HUES64 (cell line): ENCODE results near the gene TMEM121.

Source experiments
- H3K27ac ChIP-seq: 2 replicates; pipeline ENCODE4 v1.7.0; 2013; ENCODE audit warnings: low read depth, low read length, inconsistent platforms
- H3K27me3 ChIP-seq: 2 replicates; pipeline ENCODE4 v1.6.1; 2013; ENCODE audit warnings: mild to moderate bottlenecking, low read length; ENCODE audit not compliant: insufficient read depth
- H3K36me3 ChIP-seq: 2 replicates; pipeline ENCODE4 v1.6.1; 2013; ENCODE audit warnings: mild to moderate bottlenecking, low read length; ENCODE audit not compliant: insufficient read depth
- H3K4me1 ChIP-seq: 2 replicates; pipeline ENCODE4 v1.6.1; 2013; ENCODE audit warnings: mild to moderate bottlenecking, low read length, moderate library complexity; ENCODE audit not compliant: insufficient read depth
- H3K4me3 ChIP-seq: 2 replicates; pipeline ENCODE4 v1.5.1; 2013; ENCODE audit warnings: mild to moderate bottlenecking, low read length, moderate library complexity
- H3K9ac ChIP-seq: 2 replicates; pipeline ENCODE4 v1.6.1; 2013; ENCODE audit warnings: mild to moderate bottlenecking, low read depth, low read length
- H3K9me3 ChIP-seq: 2 replicates; pipeline ENCODE4 v1.6.1; 2013; ENCODE audit warnings: low read depth, low read length; ENCODE audit not compliant: insufficient read depth
- whole genome bisulfite sequencing: fragments of 150-250, 120-280 bp; methylation state at CpG from one replicate; pipeline ENCODE4 v1.1.7; 2013; ENCODE audit warnings: missing lambda C conversion rate; 5-methylcytosine and 5-hydroxymethylcytosine counted together

TMEM121 gene

GRCh38 chr14:105495101-105495989, 31.0 kb upstream of the TMEM121 start:
- Histone ChIP-seq H3K4me3 (no peak overlapping the region), H3K27me3 (no peaks in the 10 kb centered on the region), H3K27ac (no peak overlapping the region), H3K9me3 (no peaks in the 10 kb centered on the region), H3K4me1 (no peaks in the 10 kb centered on the region), H3K36me3 (no peaks in the 10 kb centered on the region), H3K9ac (no peak overlapping the region)
- WGBS, result 95% methylated on average over 18 of the region's 18 CpGs

- no peak overlapping the region for H3K9ac ChIP-seq
- H3K9me3 ChIP-seq, result no peaks in the 10 kb centered on the region
- H3K27me3 ChIP-seq, result no peaks in the 10 kb centered on the region
- H3K36me3 ChIP-seq, result no peaks in the 10 kb centered on the region
- WGBS, result 85% methylated on average over 14 of the region's 18 CpGs
- H3K27ac ChIP-seq, result no peak overlapping the region
- no peak overlapping the region for H3K4me3 ChIP-seq
- H3K4me1 ChIP-seq, result no peaks in the 10 kb centered on the region
These were observed 30.2 kb upstream of the TMEM121 start for GRCh38 chr14:105495990-105496830.

- Histone ChIP-seq H3K4me3 (no peak overlapping the region), H3K36me3 (no peaks in the 10 kb centered on the region), H3K27ac (no peak overlapping the region), H3K4me1 (no peaks in the 10 kb centered on the region), H3K9me3 (no peaks in the 10 kb centered on the region), H3K9ac (no peak overlapping the region), H3K27me3 (no peaks in the 10 kb centered on the region)
- 95% methylated on average over 32 of the region's 32 CpGs for WGBS
These were observed 29.4 kb upstream of the TMEM121 start for GRCh38 chr14:105496831-105497591.

- no peaks in the 10 kb centered on the region for H3K9me3 ChIP-seq
- no peaks in the 10 kb centered on the region for H3K4me1 ChIP-seq
- no peak overlapping the region for H3K27ac ChIP-seq
- H3K4me3 ChIP-seq, result no peak overlapping the region
- 91% methylated on average over 31 of the region's 31 CpGs for WGBS
- no peak overlapping the region for H3K9ac ChIP-seq
- no peaks in the 10 kb centered on the region for H3K27me3 ChIP-seq
- no peaks in the 10 kb centered on the region for H3K36me3 ChIP-seq
These were observed 28.5 kb upstream of the TMEM121 start for GRCh38 chr14:105497671-105498429.

GRCh38 chr14:105498430-105499255, 27.7 kb upstream of the TMEM121 start:
- no peak overlapping the region for H3K27ac ChIP-seq
- WGBS, result 85% methylated on average over 36 of the region's 36 CpGs
- H3K4me3 ChIP-seq, result no peak overlapping the region
- no peaks in the 10 kb centered on the region for H3K27me3 ChIP-seq
- H3K36me3 ChIP-seq, result no peaks in the 10 kb centered on the region
- no peaks in the 10 kb centered on the region for H3K4me1 ChIP-seq
- H3K9ac ChIP-seq, result no peak overlapping the region
- no peaks in the 10 kb centered on the region for H3K9me3 ChIP-seq

GRCh38 chr14:105499256-105500035, 26.9 kb upstream of the TMEM121 start:
- H3K4me1 ChIP-seq, result no peaks in the 10 kb centered on the region
- H3K27me3 ChIP-seq, result no peaks in the 10 kb centered on the region
- no peaks in the 10 kb centered on the region for H3K9me3 ChIP-seq
- H3K36me3 ChIP-seq, result no peaks in the 10 kb centered on the region
- WGBS, result 82% methylated on average over 27 of the region's 27 CpGs
- H3K4me3 ChIP-seq, result no peak overlapping the region
- H3K27ac ChIP-seq, result no peak overlapping the region
- H3K9ac ChIP-seq, result no peak overlapping the region

GRCh38 chr14:105500036-105500725, 26.2 kb upstream of the TMEM121 start:
- 91% methylated on average over 21 of the region's 21 CpGs for whole genome bisulfite sequencing
- Histone ChIP-seq H3K27me3 (no peaks in the 10 kb centered on the region), H3K27ac (no peak overlapping the region)

GRCh38 chr14:105500726-105501101, 25.7 kb upstream of the TMEM121 start:
- H3K9me3 ChIP-seq, result no peaks in the 10 kb centered on the region
- 89% methylated on average over 10 of the region's 10 CpGs for WGBS
- no peak overlapping the region for H3K4me3 ChIP-seq
- no peaks in the 10 kb centered on the region for H3K4me1 ChIP-seq
- no peak overlapping the region for H3K9ac ChIP-seq
- no peaks in the 10 kb centered on the region for H3K27me3 ChIP-seq
- H3K27ac ChIP-seq, result no peak overlapping the region
- H3K36me3 ChIP-seq, result no peaks in the 10 kb centered on the region

More at GRCh38 chr14:105500036-105500725, 26.2 kb upstream of the TMEM121 start:
- H3K36me3 ChIP-seq, result no peaks in the 10 kb centered on the region
- no peak overlapping the region for H3K4me3 ChIP-seq
- no peaks in the 10 kb centered on the region for H3K4me1 ChIP-seq
- H3K9ac ChIP-seq, result no peak overlapping the region
- H3K9me3 ChIP-seq, result no peaks in the 10 kb centered on the region
